GM12891 (cell line): ENCODE data around the gene TOR3A.

Experiments
- POLR2A ChIP-seq: IDR thresholded peaks from 2 replicates; pipeline ENCODE4 v1.6.1; 2011; ENCODE audit warnings: low read depth, low read length, control low read depth
- POLR2AphosphoS5 ChIP-seq: IDR thresholded peaks from 2 replicates; pipeline ENCODE4 v1.6.1; 2011; ENCODE audit warnings: low read depth, low read length, control low read depth
- POU2F2 ChIP-seq: IDR thresholded peaks from 2 replicates; pipeline ENCODE4 v1.6.1; 2011; ENCODE audit warnings: low read depth, mild to moderate bottlenecking, control low read depth, low read length, moderate library complexity
- SPI1 ChIP-seq: IDR thresholded peaks from 2 replicates; pipeline ENCODE4 v1.6.1; 2011; ENCODE audit warnings: low read depth, low read length, control low read depth
- TAF1 ChIP-seq: IDR thresholded peaks from 2 replicates; pipeline ENCODE4 v1.6.1; 2011; ENCODE audit warnings: low read depth, low read length, control low read depth

DNA sequence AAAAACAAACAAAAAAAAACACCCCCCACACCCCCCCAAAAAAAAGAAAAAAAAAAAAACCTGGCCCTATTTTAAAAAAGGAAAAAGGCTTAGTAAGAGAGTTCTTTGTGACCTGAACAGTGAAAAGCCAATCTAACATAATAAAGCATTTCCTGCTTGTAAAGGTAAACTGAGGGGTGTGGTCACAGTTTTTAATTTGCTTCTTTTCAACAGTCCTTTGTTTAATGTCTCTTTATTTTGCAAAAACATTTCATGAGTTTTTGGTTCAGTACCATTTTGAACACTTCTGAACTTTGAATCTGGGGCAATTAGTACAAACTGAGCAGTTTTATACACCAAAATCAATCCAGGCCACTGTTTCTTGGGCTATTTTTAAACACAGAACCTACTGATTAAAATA lies 37.6 kb downstream of the TOR3A start:
- TF ChIP-seq TAF1 (no peak), POLR2AphosphoS5 (no peak), POLR2A (no peak), SPI1 (no peak), POU2F2 (no peak)
